HG03025 (cell line): Measurements from ENCODE around the gene EML3.
"Not testable (repeated sequence)": the region's sequence is repeated elsewhere in the genome, so short reads cannot be mapped to it uniquely, and the experiment has no call there.

Experiments used
- ATAC-seq: cut with Tn5 transposase; IDR thresholded peaks from one replicate; pipeline ENCODE4 v1.9.1; 2021; ENCODE audit warnings: mild to moderate bottlenecking, moderate library complexity; ENCODE audit not compliant: unreplicated experiment, low FRiP score

Gene EML3

GRCh38 chr11:62600367-62601121, 12.0 kb downstream of the EML3 start:
- no peak for ATAC-seq

DNA sequence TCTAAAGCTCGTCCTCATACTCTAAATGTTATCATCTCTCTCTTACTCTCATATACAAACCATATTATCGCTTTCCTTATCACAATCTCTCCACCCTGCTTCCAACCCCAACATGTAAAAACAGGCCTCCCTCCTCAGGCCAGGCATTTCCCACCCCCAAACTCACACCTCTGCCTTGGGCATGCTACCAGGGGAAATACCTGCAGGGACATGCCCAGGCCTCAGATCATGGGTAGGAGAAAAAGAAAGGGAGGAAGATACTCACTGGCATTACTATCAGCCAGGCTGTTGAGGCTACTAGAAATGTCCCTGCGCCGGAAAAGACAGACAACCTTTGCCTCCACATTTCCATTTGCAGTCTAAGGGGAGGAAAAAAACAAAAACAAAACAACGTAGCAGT, 12.7 kb downstream of the EML3 start:
- no peak for ATAC-seq

- ATAC-seq, result no peak
Observed at GRCh38 chr11:62599069-62599696, 13.4 kb downstream of the EML3 start.

GRCh38 chr11:62595124-62595523, 17.5 kb downstream of the EML3 start:
- ATAC-seq, result no peak

DNA sequence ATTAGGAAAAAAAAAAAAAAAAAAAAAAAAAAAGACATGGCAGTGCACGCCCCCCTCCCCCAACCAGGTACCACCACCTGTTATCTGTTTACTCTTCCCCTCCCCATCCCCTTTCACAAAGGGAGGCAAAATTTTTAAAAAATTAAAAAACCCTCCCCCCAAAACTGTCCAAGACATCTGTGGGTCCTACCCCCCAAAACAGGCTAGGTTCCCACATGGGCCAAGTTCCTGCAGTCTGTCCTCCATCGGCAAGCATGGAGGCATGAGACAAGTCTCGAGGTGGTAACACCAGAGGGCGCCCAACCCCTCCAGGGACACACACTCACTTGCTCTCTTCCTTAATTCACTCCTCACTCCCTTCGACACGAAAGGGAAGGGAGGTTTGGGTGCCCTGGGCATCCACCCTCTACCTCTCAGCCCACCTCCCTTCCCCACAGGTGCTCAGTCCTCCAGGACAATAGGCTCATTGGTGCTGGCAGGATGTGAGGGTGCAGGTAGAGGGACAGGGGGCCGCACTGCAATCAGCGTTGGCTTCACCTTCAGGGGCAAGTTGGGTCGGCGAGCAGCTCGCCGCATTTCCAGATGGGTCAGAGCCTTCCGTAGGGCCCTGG, 19.0 kb downstream of the EML3 start:
- no peak for ATAC-seq

GRCh38 chr11:62592989-62593421, 19.6 kb downstream of the EML3 start:
- ATAC-seq, result no peak

DNA sequence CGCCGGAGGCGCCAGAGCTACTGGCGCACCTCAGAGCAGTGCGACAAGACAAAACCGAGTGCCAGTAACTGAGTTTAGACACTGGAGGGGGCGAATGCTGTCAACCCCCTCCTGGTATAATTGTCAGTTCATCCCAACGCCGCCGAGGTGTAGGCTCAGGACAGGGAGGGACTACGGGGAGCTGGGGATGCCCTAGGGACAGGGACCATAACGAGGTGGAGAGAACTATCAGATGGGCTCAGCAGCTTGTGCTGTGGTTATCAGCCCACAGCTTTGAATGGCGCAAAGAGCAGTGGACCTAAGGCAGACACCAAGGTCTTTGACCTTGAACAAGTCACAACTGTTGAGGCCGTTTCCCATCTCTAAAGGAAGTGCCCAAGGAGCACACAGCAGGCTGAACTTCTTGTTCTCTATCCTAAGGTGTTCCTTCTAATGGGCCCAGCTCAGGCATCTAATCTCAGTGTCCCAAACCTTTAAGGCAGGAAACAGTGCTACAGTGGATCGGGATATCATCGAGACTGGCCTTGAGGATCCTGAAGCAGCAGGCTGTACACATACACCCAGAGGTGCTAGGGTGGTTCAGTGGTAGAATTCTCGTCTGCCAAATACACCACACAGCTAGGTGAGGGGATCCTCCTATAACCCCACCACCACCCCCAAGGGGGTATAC, 20.3 kb downstream of the EML3 start:
- no peak for ATAC-seq

GRCh38 chr11:62591448-62592145, 21.0 kb downstream of the EML3 start, which contains the start of gene TUT1:
Gene TUT1, minus strand, starts transcription at chr11:62591523. Its CDS starts 38 bp downstream, at chr11:62591485.
- peak; percentile 82 for ATAC-seq

- no peak for ATAC-seq
Observed at GRCh38 chr11:62588966-62589637, 23.5 kb downstream of the EML3 start.

DNA sequence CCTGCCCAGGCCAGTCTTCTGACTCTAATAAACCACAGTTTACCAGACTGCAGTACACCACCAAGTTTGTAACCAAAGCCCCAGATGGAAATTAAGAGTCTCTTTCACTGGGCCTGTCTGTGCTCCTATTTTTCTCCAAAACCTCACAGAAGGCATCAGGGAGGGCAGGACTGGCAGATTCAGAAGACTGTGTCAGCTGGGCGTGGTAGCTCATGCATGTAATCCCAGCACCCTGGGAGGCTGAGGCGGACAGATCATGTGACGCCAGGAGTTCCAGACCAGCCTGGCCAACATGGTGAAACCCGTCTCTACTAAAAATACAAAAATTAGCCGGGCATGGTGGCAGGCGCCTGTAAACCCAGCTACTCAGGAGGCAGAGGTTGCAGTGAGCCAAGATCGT, 27.2 kb downstream of the EML3 start:
- ATAC-seq, result not testable (repeated sequence)

- ATAC-seq, result not testable (repeated sequence)
Observed at GRCh38 chr11:62581735-62582134, 30.8 kb downstream of the EML3 start.

DNA sequence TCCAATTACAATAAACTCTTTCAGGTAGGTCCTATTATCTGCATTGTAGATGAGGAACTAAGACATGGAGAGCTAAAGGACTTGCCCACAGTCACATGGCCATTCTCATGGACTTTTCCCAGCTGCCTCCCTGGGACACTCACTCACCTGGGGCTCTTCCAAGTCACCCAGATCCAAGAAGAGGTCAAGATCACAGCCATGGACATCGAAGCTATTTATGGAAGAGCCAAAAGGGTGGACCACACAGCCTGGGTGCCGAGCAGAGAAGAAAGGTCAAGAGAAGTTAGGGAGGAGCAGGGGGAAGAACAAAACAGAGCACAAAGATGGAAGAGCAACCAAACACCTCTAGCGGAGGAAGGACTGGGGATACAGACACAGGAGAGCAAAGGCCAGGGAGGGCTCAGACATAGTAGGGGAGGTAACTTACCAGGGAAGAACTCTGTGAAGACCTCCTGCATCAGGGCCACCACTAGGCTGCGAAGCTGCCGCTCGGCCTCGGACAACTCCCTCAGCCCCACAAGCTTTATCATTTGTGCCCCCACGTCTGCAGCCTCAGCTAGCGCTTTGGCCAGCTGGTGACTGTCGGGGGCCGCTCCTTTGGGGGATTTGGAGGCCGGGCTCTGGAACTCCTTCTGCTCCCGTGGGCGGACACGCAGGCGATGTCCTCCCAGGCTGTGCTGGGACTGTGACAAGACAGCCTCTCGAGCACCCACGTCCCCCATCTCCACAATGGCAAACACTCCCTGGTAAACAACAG, 31.4 kb downstream of the EML3 start:
- no peak for ATAC-seq

DNA sequence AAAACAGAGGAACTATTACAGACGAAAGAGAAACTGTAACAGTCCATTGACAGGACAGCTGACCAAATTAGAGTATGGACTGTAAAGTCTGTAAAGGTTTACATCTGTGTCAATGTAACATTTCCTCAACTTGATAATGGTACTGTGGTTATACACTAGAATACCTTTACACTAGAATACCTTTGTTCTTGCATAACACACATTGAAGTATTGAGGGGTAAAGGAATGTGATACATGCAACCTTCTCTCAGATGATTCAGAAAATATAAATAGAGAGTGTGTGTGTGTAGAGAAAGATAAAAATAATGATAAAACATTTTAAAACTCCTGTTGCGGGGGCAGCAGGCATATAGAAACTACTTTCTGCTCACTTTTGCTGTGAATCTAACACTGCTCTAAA, 33.3 kb downstream of the EML3 start:
- ATAC-seq, result no peak

- ATAC-seq, result no peak
Observed at GRCh38 chr11:62578541-62578940, 34.0 kb downstream of the EML3 start.

GRCh38 chr11:62577046-62577714, 35.4 kb downstream of the EML3 start:
- ATAC-seq, result no peak

DNA sequence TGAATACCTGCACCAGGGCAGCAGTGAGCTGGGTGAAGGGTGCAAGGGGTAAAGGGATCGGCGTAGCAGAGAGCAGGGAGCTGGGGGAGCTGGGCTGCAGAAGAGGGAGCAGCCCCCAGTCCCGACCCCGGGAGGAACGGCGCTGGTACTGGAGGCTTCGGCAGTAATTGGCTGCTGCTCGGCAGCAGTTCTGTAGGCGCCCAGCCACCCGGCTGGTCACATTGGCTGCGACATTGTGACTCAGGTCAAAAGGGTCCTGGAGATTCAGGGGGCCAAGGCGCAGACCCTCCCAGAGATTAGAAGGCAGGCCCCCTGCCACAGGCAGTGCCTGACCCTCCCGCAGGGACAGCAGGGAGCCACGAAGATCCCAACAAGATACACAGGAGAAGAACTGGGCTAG, 36.7 kb downstream of the EML3 start:
- no peak for ATAC-seq

GRCh38 chr11:62575156-62575555, 37.4 kb downstream of the EML3 start:
- no peak for ATAC-seq

- ATAC-seq, result peak; percentile 13
Observed at GRCh38 chr11:62574363-62575071, 38.1 kb downstream of the EML3 start.
